Measurements from ENCODE around the gene ACTR1A.

DNA sequence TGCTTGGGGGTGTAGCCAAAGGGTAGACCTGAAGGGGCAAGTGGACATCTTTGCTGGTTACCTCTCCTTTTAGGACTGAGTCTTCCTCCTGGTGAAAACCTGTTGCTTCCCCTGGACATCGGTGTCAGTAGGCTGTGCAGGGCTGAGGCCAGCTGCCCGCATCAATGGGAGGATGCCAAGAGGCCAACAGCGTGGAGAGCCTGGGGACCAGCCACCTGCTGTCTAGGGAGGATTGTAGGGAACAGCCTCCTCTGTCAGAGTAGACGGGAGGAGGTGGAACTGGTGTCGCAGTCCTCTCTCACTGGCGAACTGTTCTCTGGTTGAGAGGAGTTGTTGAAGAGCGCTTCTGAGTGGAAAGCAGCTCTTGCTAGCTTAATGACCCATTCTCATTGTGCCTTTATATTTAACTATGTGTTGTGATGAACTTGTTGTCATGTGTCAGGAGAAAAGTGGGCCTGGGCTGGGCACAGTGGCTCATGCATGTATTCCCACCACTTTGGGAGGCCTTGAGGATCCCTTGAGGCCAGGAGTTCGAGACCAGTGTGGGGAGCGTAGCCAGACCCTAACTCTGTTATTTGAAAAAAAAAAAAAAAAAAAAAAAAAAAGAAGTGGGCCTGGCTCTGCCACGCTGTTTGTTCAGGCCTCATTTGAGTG is 3.1 kb upstream of the ACTR1A start:
- TF ChIP-seq, protein P1, sequence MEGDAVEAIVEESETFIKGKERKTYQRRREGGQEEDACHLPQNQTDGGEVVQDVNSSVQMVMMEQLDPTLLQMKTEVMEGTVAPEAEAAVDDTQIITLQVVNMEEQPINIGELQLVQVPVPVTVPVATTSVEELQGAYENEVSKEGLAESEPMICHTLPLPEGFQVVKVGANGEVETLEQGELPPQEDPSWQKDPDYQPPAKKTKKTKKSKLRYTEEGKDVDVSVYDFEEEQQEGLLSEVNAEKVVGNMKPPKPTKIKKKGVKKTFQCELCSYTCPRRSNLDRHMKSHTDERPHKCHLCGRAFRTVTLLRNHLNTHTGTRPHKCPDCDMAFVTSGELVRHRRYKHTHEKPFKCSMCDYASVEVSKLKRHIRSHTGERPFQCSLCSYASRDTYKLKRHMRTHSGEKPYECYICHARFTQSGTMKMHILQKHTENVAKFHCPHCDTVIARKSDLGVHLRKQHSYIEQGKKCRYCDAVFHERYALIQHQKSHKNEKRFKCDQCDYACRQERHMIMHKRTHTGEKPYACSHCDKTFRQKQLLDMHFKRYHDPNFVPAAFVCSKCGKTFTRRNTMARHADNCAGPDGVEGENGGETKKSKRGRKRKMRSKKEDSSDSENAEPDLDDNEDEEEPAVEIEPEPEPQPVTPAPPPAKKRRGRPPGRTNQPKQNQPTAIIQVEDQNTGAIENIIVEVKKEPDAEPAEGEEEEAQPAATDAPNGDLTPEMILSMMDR (IDR thresholded peaks at IDR 0.05; ENCODE audit: low read length): no peak
- no peak for TF ChIP-seq EZH2 (IDR thresholded peaks at IDR 0.05; ENCODE audit: borderline replicate concordance, low read length)

All from OCI-LY1 (cell line).